CD4-positive, alpha-beta T cell (primary cell): ENCODE results near the gene PKD1. TPM values are rescaled to one million over a fixed set of nuclear protein-coding genes. Genes with fewer than 3 reads are reported as not detected.

Experiments used
- ATAC-seq: fragments of 200-7000 bp; cut with Tn5 transposase; one replicate; pipeline ENCODE4 v1.10.0; 2022; ENCODE audit warnings: mild to moderate bottlenecking; ENCODE audit not compliant: poor library complexity
- CTCF ChIA-PET: fragments of 350-600 bp; sonication (Branson Sonifier 250); formaldehyde crosslinking; loops from one replicate; lab custom pipeline; 2021; ENCODE audit warnings: antibody characterized with exemption, inconsistent platforms; lab: Charles Lee
- POLR2A ChIA-PET: fragments of 350-600 bp; sonication (Branson Sonifier 250); formaldehyde crosslinking; loops from one replicate; lab custom pipeline; 2021; ENCODE audit warnings: antibody characterized with exemption, inconsistent platforms; lab: Charles Lee
- DNase-seq, 14 experiments: peaks; one replicate each; pipeline ENCODE4 v3.0.0-alpha.2; 2013 to 2020; ENCODE audit warnings: mixed read lengths in 2 of 14
- H3K27ac ChIP-seq, 2 donors: one replicate each; pipeline versions ENCODE4 v1.5.1 to v1.7.0; 2013; ENCODE audit warnings: low read length in 2 of 2, low read depth in 1 of 2, mild to moderate bottlenecking in 1 of 2
- H3K27me3 ChIP-seq, 2 experiments: 1 replicate in 1 of 2; 2 replicates in 1 of 2; pipeline versions ENCODE4 v1.6.1 to v1.7.0; 2013; ENCODE audit warnings: low read length in 2 of 2, control low read depth in 1 of 2, mild to moderate bottlenecking in 1 of 2, moderate library complexity in 1 of 2; ENCODE audit not compliant: insufficient read depth in 2 of 2, control insufficient read depth in 1 of 2
- H3K36me3 ChIP-seq: one replicate; pipeline ENCODE4 v1.6.1; 2013; ENCODE audit warnings: low read length, control low read depth; ENCODE audit not compliant: insufficient read depth
- H3K4me1 ChIP-seq: one replicate; pipeline ENCODE4 v1.6.1; 2013; ENCODE audit warnings: low read length, control low read depth; ENCODE audit not compliant: insufficient read depth
- H3K4me3 ChIP-seq: one replicate; pipeline ENCODE4 v1.5.1; 2013; ENCODE audit warnings: mild to moderate bottlenecking, low read length, moderate library complexity
- H3K9me3 ChIP-seq, 2 experiments: 1 replicate in 1 of 2; 2 replicates in 1 of 2; pipeline versions ENCODE4 v1.6.1 to v1.7.0; 2013; ENCODE audit warnings: low read length in 2 of 2, mild to moderate bottlenecking in 2 of 2, control low read depth in 1 of 2, moderate library complexity in 1 of 2; ENCODE audit not compliant: control insufficient read depth in 1 of 2, insufficient read depth in 1 of 2
- H3K27ac Mint-ChIP-seq: one replicate; pipeline ENCODE4 v1.8.0; 2020; ENCODE audit warnings: mixed read lengths
- H3K27me3 Mint-ChIP-seq: one replicate; pipeline ENCODE4 v1.8.0; 2021; ENCODE audit warnings: mixed read lengths
- H3K36me3 Mint-ChIP-seq: one replicate; pipeline ENCODE4 v1.8.0; 2021; ENCODE audit warnings: low read depth, mixed read lengths
- H3K4me1 Mint-ChIP-seq: one replicate; pipeline ENCODE4 v1.8.0; 2021; ENCODE audit warnings: low read depth, mixed read lengths
- H3K4me3 Mint-ChIP-seq: one replicate; pipeline ENCODE4 v1.8.0; 2020; ENCODE audit warnings: mild to moderate bottlenecking, mixed read lengths
- H3K9me3 Mint-ChIP-seq: one replicate; pipeline ENCODE4 v1.8.0; 2020; ENCODE audit warnings: mixed read lengths
- CTCF ChIP-seq: fragments of 200-600 bp; IDR thresholded peaks from one replicate; pipeline ENCODE4 v1.8.0; 2022; ENCODE audit warnings: antibody characterized with exemption, mild to moderate bottlenecking
- intact Hi-C, 2 experiments: fragments of 100-400 bp; cut with DNase I in 1 of 2; cut with micrococcal nuclease in 1 of 2; formaldehyde crosslinking; loops; one replicate each; pipeline versions ENCODE4 v1.15.1 to v1.9.0; 2023 to 2025; cut with DNase I, micrococcal nuclease
- total RNA-seq, 174 experiments: library from RNA in 2 of 174; stranded (reverse) in 2 of 174; gene quantifications; one replicate each; pipeline ENCODE4 v1.2.3 and lab custom pipeline; 2021 to 2026

The PKD1 gene
- total RNA-seq, 2 experiments from 2014 or later: 80.3 to 85.6 TPM

GRCh38 chr16:2171601-2172178 is 36.0 kb upstream of the PKD1 start:
- intact Hi-C loops: no loop called here
- H3K4me1 Mint-ChIP-seq: no peaks in the 10 kb centered on the region
- no peaks in the 10 kb centered on the region for H3K9me3 Mint-ChIP-seq
- no peak overlapping the region for H3K4me3 Mint-ChIP-seq
- no peaks in the 10 kb centered on the region for H3K27me3 ChIP-seq
- no peak overlapping the region for H3K27ac ChIP-seq
- ChIA-PET CTCF (no interaction called here), POLR2A (no interaction called here)
- ATAC-seq (no peak), DNase-seq (no peak)
- no peak overlapping the region for H3K27ac Mint-ChIP-seq
- peaks cover 9% of the 10 kb centered on the region for H3K36me3 Mint-ChIP-seq
- TF ChIP-seq CTCF: no peak
- peaks cover 64% of the 10 kb centered on the region for H3K36me3 ChIP-seq
- H3K4me3 ChIP-seq: no peak overlapping the region
- H3K9me3 ChIP-seq: no peaks in the 10 kb centered on the region
- no peaks in the 10 kb centered on the region for H3K27me3 Mint-ChIP-seq
- no peaks in the 10 kb centered on the region for H3K4me1 ChIP-seq

- no peaks in the 10 kb centered on the region for H3K9me3 Mint-ChIP-seq
- H3K4me1 ChIP-seq: no peaks in the 10 kb centered on the region
- H3K27me3 ChIP-seq: no peaks in the 10 kb centered on the region
- POLR2A ChIA-PET: no interaction called here
- TF ChIP-seq CTCF: no peak
- CTCF ChIA-PET: no interaction called here
- no peaks in the 10 kb centered on the region for H3K27me3 Mint-ChIP-seq
- no peak for DNase-seq
- peaks cover 13% of the 10 kb centered on the region for H3K36me3 Mint-ChIP-seq
- intact Hi-C loops: no loop called here
- no peak overlapping the region for H3K27ac Mint-ChIP-seq
- H3K9me3 ChIP-seq: no peaks in the 10 kb centered on the region
- H3K4me1 Mint-ChIP-seq: no peaks in the 10 kb centered on the region
- ATAC-seq: no peak
- H3K36me3 ChIP-seq: peaks cover 65% of the 10 kb centered on the region
- no peak overlapping the region for H3K27ac ChIP-seq
- no peak overlapping the region for H3K4me3 Mint-ChIP-seq
- no peak overlapping the region for H3K4me3 ChIP-seq
Measured at GRCh38 chr16:2170587-2171435, 35.1 kb upstream of the PKD1 start.

GRCh38 chr16:2170080-2170479 is 34.4 kb upstream of the PKD1 start:
- Histone ChIP-seq H3K9me3 (no peaks in the 10 kb centered on the region), H3K27me3 (no peaks in the 10 kb centered on the region), H3K27ac (no peak overlapping the region), H3K4me3 (no peak overlapping the region), H3K4me1 (no peaks in the 10 kb centered on the region), H3K36me3 (peaks cover 61% of the 10 kb centered on the region)
- TF ChIP-seq CTCF: no peak
- DNase-seq: no peak
- ATAC-seq: no peak
- ChIA-PET POLR2A (no interaction called here), CTCF (no interaction called here)
- no peak overlapping the region for H3K4me3 Mint-ChIP-seq
- intact Hi-C loops: no loop called here
- no peaks in the 10 kb centered on the region for H3K27me3 Mint-ChIP-seq
- no peaks in the 10 kb centered on the region for H3K4me1 Mint-ChIP-seq
- H3K27ac Mint-ChIP-seq: no peak overlapping the region
- peaks cover 13% of the 10 kb centered on the region for H3K36me3 Mint-ChIP-seq
- H3K9me3 Mint-ChIP-seq: no peaks in the 10 kb centered on the region
